Stimulated activated CD4-positive, alpha-beta T cell treated with anti-CD3 and anti-CD28 coated beads, Interleukin-12 subunit alpha, Interleukin-12 subunit beta, amount 100 ng/mL, for 24 hours (primary cell): Measurements from ENCODE around the gene TM9SF2.
A peak's percentile ranks its signal among the peaks of the same experiment; 100 is the strongest.
"Not testable (repeated sequence)": the region's sequence is repeated elsewhere in the genome, so short reads cannot be mapped to it uniquely, and the experiment has no call there.

Experiments
- DNase-seq, 2 experiments: peaks; one replicate each; pipeline ENCODE4 v3.0.0-alpha.2; 2020; ENCODE audit warnings: low read depth in 2 of 2

TM9SF2 gene

DNA sequence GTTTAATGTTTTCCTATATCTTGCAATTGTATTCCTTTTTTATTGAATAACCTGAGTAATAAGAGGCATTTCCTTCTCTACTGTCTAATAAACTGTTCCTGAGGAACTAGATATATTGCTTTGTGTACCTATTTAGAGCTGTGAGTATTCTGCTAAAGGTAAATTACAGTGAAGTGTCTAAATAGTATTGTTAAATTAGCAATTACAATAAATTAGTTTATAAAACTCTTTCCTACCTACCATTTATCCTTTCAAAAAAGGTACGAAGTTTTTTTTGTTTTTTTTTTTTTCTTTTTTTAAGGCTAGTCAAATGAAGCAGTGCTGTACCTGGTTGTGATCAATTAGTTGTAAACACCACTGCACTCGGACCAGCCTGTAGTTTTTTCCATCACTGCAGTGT, 34.8 kb downstream of the TM9SF2 start:
- DNase-seq, result no peak

DNA sequence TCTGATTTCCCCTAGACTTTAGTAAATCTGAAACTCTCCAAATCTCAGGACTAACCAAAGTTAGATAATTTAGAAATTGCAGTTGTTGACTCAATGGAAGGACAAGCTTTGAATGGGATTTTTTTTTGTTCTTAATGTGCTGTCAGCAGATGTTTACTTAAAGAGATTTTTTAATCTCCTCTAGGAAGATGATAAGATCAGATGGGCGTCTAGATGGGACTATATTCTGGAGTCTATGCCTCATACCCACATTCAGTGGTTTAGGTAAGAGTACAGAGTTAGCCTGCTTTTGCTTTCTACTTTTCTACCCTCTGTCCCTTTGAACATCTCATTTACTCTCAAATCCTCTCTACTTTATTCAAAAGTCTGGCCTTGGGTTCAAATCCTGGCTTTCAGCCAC, 39.3 kb downstream of the TM9SF2 start:
- no peak for DNase-seq

DNA sequence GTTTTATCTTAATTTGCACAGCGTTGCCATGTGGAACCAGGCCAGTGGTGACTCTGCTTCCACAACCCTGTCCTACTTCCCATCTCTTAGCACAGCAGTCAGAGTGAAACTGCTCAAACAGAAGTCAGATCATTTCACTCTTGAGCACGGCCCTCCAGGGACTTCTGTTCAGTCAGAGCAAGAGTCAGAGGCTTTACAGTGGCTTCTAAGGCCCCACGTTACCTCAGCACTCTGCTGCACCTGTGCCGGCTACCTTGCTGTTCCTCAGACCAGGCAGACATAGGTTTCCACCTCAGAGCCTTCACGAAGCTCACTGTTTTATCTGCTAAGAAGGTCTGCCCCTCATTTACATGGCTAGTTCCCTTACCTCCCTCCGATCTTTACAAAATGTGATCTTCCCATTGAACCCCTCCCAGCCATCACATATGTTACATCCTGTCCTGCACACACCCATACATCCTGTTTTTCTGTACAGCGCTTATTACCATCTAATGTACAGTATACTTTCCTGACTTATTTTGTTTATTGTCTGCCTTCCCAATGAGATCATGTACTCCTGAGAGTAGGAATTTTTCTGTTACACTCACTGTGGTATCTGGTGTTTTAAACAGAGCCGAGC, 41.6 kb downstream of the TM9SF2 start:
- DNase-seq, result peak; percentile 13 to 35

DNA sequence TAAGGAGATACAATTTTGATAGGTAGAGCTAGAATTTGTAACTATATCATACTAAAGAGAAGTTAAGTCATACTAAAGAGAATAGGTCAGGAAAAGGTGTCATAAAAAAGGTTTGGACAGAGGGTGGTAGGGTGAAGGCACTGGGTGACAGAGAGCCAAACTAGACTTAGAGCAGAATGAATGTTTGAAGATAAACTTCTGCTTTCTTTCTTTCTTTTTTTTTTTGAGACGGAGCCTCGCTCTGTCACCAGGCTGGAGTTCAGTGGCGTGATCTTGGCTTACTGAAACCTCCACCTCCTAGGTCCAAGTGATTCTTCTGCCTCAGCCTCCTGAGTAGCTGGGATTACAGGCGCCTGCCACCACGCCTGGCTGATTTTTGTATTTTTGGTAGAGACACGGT, 44.1 kb downstream of the TM9SF2 start:
- DNase-seq, result no peak

DNA sequence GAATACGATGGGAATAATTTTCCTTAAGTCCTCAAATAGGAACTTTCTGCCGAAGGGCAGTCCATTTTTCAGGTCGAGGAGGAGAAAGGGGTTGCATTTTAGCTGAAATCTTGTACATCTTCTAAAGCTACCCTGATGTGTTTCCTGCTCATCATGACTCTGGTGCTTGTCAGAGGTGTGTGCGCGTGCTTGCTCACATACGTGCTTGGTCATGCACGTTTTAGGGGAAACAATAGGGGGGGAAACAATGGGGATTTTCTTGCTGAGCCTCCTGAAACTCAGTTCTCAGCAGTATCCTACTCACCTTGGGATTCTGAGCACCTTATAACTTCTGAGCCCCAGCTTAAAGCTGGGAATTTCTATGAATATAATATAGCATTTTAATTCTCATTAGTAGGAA, 44.7 kb downstream of the TM9SF2 start:
- DNase-seq, result no peak

DNA sequence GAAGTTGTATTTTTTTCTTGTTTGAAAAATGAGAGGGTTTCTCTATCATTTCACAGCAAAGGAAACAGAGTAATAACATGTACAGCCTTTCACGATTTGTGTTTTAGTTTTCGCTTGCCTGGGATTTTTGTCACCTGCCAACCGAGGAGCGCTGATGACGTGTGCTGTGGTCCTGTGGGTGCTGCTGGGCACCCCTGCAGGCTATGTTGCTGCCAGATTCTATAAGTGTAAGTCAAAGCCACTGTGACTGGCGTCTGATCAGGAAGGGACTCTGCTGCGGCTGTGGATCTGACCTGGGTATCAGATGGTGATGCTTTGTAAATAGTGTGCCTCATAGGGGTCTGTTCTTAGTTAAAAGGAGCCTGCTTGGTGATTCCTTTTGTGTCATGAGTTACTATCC, 45.6 kb downstream of the TM9SF2 start:
- DNase-seq, result no peak

DNA sequence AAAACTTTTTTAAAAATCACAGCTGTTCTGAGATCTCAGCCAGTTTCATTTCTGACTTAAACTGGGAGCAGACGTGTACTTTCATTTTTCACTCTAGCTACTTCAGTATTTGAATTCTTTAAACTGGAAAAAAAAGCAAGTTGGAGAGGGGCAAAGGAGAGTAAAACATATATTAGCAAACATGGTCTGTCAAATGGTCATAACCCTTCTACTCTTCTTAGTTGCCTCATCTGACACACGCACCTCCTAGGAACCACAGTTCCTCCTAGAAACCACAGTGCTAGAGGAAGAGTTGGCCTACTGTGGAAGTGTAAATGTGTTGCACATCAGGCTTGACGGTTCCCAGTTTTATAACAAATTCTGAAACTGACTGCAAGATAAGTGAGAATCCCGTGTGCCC, 47.2 kb downstream of the TM9SF2 start:
- DNase-seq, result no peak

DNA sequence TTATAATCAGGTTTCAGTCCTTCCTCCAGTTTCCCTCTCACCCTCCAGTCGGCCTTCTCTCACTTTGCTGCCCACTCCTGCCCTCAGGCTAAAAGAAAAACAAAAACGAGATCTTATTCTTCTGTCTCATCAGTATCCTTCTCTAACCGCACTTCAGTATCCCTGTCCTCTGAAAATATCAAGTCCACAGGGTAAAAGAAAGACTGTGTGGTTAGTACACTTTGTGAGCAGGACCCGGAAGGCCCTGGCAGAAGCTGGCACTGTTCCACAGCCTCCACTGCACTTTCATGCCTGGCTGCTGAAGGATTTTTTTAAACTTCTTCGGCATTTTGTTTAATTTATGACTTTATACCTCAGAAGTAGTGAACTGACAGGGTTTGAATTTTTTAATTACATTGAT, 51.8 kb downstream of the TM9SF2 start:
- DNase-seq, result no peak

DNA sequence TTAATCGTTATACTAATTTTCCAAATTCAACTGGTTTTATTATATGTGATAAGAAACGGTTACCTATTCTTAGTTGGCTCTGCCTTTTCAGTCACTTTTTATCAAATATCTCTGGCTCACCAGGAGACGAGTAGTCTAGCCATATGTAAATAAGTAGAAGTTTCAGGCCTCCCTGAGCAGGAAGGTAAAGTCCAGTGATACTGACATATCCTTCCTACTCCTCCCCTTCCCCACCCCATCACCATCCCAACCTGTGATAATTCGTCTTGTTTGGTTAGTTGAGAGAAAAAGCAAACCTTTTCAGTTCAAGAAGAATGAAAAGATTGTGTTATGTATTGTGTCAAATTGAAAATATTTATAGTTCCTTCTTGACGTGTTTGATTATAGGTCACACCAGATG, 53.9 kb downstream of the TM9SF2 start:
- DNase-seq, result no peak

DNA sequence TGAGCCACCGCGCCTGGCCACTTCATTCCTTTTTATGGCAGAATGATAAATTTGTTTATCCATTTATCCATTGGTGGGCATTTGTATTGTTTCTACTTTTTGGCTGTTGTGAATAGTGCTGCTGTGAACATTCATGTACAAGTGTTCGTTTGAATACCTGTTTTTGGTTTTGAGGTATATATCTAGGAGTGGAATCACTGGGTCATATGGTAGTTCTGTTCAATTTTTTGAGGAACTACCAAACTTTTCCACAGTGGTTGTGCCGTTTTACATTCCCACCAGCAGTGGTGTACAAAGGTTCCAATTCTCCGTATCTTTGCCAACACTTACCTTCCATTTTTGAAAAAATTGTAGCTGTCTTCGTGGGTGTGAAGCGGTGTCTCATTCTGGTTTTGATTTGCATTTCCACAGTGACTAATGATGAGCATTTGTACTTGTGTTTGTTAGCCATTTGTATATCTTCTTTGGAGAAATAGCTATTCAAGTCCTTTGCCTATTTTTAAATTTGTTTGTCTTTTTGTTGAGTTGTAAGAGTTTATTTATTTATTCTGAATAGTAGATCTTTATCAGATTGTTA, 55.7 kb downstream of the TM9SF2 start:
- no peak for DNase-seq

DNA sequence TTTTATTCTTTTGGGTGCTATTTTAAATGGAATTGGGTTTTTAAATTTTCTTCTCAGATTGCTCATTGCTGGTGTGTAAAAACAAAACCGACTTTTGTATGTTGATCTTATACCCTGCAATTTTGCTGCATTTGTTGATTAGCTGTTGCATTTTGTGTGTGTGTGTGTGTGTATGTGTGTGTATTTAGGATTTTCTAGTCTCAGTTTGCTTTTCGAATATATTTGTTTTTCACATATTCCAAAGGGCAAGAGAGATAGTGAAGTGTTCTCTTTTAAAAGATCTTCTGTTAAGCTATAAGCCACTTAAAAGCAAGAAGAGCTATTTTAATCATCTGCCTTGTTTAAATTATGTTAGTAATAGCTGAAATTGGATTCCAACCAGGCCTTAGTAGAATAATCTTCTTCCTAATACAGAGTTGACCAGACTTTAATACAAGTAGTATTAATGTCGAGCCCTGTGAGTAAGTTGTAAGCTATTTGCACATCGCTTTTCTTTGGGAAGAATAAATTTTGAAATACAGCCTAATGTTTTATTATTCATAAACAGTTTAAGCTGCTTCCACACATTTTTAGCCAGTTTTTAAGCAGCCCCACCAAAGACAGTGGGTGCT, 57.4 kb downstream of the TM9SF2 start:
- DNase-seq, result no peak

DNA sequence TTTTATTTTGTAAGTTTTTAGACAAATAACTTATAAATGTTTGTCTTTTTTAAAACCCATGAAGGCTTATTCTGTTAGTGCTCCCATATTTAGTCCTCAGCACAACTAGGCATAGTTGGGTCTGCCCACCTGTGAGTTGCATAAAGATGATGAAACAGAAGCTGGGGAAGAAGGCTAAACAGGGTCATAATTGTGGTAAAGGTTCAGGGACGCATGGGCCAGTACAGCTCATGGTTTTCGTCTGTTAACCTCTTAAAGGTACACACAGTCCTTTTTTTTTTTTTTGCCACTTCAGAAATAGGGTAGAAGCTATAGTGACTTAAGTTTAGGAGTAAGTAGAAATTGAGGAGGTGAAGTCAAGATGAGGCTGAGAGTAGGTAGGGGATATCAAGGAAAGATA, 58.3 kb downstream of the TM9SF2 start:
- DNase-seq, result no peak

DNA sequence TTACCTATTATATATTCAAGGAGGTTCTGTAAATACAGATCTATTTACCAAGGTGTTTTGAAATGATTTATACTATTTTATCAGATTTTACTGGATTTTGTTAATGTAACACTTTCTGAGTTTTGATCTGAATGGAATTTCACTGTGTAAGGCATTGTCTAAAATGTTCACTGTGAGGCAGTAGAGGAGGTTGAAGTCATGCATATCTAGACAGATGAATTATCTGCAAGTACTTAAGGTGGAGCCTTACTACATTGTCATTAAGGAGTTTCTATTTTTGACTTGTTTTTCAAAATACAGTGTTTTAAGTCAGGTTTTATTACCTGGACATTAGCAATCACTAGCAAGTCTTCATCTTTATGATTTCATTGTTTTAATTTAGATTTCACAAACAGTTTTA, 62.1 kb downstream of the TM9SF2 start:
- DNase-seq, result no peak

DNA sequence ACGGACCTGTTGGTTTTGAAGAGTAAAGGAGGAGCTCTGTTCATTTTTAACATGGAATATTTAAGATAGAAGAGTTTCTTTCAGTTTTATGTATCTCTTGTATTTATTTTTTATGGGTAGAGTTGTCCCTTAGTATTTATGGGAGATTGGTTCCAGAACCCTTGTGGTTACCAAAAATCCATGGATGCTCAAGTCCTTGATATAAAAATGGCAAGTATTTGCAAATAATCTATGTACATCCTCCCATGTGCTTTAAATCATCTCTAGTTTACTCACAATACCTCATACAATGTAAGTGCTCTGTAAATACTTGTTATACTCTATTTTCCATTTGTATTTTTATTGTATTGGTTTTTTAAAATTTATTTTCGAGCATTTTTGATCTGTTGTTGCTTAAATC, 63.1 kb downstream of the TM9SF2 start:
- no peak for DNase-seq

DNA sequence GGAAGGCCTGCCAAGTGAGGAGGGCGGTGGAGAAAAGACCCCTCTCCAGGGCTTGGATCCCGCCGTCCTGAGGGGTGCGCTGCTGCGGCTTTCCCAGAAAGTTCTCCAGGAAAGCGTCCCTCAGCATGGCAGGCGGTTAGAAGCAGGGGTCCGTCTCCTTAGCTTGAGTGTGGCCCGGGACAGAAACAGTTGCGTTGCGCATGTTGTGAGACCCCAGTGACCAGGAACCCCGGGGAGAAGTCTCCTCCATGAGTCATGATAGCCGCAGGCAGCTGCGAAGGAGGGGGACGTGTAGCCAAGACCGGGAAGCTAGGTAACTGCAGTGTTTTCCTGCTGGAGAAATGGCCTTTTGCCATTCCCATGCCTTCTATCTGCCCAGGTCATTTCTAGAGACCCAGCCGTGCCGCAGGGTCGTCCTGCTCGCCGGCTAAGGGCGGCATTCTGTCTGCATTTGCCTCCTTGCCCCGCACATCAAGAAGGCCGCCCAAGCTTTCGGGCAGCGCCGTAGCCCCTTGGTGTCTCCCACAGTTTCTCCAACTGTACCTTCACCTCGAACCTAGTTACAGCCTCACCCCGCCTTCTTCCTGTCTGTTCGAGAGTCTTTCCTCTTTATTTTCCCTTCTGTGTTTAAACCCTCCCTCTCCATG, 64.3 kb downstream of the TM9SF2 start:
- DNase-seq, result no peak

DNA sequence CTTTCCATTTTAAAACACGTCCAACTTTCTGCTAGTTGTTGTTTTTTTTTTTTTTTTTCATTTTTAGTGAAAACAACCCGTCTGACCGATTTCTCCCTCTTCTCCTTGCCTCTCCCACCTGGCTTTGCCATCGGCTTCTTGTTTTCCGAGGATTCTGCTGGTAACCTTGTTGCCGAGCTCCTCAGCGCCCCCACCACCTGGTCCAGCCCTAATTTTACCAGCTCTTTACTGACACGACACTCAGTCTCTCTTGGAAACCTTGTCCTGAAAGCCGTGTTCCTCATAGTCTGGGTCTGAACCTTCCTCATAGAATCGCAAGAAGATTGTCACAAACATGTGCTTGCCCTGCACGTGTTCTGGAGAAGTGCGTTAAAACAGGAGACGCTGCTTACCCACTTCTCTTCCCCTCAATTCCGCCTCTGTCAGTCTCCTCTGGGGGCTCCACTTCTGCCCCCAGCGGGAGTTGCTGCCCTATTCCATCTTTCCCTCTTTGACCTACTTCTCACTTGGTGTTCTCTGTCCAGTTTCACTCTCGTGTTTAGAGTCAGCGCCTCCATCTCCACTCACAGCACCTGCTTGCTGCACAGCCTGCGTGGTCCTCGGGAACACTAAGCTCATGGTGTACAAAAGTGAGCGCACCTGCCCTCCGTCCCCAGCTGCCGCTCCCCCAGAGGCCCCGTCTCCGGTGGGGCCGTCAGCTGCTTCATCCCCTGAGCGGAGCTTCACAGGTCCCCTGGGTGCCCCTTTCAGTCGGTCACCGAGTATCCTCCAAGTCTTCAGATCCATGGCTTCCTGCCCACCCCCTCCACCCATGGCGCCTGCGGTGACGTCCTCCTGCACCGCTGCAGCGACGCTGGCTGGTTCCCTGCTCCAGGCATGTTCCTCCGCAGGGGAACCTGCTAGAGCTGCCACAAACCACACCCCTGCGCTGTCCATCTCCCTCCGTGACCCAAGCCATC, 65.1 kb downstream of the TM9SF2 start:
- DNase-seq, result no peak

DNA sequence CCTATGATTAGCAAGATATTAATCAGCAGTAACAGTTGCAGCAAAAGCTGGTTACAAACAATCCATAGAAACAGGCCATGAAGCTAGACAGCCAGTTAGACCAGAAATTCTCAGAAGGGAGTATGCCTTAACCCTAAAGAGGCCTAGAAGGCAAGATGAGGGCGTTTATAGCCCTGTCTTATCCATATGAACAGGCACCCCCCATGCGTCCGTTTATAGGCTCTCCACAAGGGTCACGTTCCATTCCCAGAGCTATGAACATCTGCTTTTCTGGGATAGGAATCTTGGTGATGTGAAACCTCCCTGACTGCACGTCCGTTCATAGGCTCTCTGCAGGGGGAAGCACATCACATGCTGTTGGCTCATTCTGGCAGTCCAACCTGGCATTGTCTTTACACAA, 67.6 kb downstream of the TM9SF2 start:
- not testable (repeated sequence) for DNase-seq

DNA sequence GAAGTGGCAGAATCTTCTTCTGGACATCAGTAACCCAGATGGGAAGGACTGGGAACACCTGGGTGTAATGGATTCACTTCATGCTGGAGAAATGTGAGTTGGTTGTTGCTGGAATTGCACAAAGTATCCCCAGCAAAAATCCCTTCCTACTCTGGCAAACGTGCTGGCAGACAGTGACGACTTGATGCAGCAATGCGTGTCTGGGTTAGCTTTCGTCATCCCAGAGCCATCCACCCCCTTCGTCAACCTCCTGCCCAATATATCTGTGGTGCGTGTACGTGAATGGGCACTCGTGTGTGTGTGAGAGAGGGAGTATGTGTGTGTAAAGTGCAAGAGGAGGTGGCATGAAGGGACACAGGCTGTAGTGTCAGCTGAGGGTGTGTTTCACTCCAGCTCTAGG, 70.9 kb downstream of the TM9SF2 start:
- no peak for DNase-seq

DNA sequence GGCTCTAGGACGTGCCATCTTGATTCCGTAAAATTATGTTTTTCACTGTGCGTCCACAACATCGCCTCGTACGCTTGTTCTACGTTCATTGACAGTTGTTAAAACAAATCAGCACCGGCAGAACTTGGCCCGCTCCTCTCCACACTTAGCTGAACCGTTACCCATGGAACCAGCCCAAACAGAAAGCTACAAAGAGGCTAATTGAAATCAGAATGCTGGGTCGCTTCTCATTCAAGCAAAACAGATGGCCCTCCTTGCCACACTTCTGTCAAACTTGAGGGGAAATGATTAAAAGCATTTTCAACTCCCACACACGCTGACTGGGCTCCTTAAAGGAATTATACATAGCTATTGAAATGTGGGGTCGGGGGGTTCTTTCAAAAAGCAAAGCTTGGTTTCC, 71.6 kb downstream of the TM9SF2 start:
- DNase-seq, result no peak

DNA sequence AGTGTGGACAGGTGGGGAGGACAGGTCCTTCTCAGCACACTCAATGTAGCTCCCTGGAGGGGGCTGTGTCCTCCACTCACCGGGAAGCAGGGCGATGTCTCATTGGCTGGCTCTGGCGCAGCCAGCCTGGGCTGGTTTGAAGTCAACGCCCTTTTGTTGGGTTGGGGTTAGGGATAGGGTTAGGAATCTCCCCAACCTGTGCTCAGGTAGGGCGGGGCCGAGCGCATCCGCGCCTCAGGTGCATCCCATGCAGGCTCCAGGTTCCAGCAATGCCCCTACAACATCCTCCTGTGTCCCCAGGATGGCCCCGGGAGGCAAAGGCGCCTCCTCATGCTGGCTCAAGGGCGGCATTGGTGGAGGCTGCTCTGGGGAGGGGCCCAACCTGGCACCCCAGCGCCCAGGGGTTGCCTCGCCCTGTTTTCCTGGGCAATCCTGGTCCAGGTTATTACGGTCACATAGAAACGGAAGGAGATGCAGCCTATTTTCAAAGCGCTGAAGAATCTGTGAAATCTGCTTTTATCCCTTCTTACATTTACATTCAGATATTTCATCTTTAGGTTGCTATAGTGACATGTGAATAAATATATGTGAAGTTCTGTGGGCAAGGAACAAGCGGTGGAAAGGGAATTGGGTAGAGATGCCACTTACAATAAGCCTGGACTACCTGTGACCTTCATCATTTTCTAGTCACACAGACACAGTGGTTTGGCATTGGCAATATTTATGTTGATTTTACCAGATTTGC, 74.3 kb downstream of the TM9SF2 start:
- DNase-seq, result no peak
